Measurements from ENCODE around the gene IRS2.

- TF ChIP-seq YY1 (IDR thresholded peaks at IDR 0.05; ENCODE audit: insufficient read depth, insufficient read length), result no peak
- no peak for TF ChIP-seq SUZ12 (IDR thresholded peaks at IDR 0.05; ENCODE audit: extremely low read depth, insufficient read depth, insufficient read length)
- TF ChIP-seq ZNF274 (IDR thresholded peaks at IDR 0.05; ENCODE audit: low read depth, low read length), result no peak
Observed at GRCh38 chr13:109760951-109761350, 25.4 kb downstream of the IRS2 start.

Measured in NT2/D1 (cell line).